ENCODE results near the gene PSMB10. TPM values are rescaled to one million over a fixed set of nuclear protein-coding genes. Genes with fewer than 3 reads are reported as not detected.

The PSMB10 gene
- total RNA-seq, 1 donor from 2014 or later, result 30.1 TPM

DNA sequence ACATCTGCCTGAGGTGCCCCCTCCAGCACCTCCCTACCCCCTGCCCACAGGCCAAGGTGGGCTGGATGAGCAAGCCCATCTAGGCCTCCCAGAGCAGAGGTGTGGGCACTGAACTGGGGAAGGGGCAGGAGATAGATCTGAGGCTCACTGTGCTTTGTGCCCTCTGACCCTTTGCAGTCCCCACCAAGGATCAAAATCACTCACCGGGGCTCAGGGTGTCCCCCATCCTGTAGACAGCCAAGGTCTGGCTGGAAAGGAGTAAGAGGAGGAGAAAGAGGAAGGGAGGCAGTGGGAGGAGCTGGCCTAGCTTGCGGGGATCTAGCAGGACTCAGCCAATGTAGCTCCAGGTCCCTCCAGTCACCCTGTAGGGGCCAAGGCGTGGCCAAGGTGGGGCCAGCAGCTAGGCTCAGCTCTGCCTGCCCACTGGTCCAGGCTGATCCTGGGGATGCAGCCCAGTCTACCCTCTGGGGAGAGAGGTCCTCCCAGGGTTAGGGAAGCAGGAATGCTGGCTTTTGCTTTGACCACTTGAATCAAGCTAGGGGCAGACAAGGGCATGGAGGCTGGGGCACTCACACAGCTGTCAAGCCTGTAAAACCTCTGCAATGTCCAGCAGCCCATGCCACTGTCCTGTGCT lies 30.0 kb upstream of the PSMB10 start:
- Mint-ChIP-seq H3K9me3 (ENCODE audit: low read depth) (no peaks in the 10 kb centered on the region), H3K4me1 (ENCODE audit: low read depth) (peaks cover 48% of the 10 kb centered on the region), H3K27me3 (ENCODE audit: low read depth) (no peaks in the 10 kb centered on the region), H3K36me3 (ENCODE audit: low read depth) (peaks cover 20% of the 10 kb centered on the region), H3K27ac (ENCODE audit: unreplicated experiment) (peak overlapping the region; percentile 98), H3K4me3 (ENCODE audit: unreplicated experiment) (peak overlapping the region; percentile 100)
- DNase-seq (ENCODE audit: low spot score), result no peak
- TF ChIP-seq, protein P1, sequence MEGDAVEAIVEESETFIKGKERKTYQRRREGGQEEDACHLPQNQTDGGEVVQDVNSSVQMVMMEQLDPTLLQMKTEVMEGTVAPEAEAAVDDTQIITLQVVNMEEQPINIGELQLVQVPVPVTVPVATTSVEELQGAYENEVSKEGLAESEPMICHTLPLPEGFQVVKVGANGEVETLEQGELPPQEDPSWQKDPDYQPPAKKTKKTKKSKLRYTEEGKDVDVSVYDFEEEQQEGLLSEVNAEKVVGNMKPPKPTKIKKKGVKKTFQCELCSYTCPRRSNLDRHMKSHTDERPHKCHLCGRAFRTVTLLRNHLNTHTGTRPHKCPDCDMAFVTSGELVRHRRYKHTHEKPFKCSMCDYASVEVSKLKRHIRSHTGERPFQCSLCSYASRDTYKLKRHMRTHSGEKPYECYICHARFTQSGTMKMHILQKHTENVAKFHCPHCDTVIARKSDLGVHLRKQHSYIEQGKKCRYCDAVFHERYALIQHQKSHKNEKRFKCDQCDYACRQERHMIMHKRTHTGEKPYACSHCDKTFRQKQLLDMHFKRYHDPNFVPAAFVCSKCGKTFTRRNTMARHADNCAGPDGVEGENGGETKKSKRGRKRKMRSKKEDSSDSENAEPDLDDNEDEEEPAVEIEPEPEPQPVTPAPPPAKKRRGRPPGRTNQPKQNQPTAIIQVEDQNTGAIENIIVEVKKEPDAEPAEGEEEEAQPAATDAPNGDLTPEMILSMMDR (IDR thresholded peaks at IDR 0.05), result no peak

DNA sequence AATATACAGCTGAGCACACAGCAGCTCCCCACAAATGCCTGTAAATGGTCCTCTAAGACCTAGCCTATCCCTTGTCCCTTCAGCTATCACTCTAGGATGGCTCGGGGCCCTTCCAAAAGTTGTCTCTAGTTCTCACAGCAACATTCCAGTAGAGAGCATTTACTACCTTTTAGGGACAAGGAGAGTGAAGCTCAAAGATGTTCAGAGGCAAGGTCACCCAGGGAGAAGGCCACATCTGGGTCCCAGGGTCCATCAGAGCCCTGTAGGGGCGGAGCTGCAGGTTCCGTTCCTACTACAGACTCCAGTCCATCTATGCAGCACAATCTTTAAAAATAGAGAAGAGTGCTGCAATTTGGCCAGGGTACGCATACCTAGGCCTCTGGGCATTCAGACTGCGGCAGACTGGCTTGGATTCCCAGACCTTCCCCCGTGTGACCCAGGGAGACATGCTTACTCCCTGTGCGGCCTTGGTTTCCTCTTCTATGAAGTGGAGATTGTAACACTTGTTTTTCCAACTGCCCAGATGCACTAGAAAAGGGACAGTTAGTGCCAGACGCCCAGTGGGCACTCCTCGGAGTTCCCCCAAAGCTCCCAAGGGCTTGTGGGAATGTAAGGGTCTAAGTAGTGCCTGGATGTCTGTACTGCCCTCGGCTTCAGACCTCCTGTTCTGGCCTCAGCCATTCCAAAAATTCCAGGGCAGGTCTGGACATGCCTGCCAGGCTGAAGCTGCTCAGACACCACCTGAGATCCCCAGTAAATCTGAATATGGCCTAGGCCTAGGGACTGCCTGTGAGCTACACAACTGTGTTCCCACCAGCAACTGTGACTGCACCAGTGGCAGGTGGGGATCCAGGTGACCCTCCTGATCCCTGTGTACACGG lies 29.3 kb upstream of the PSMB10 start:
- no peak for DNase-seq (ENCODE audit: low spot score)
- Mint-ChIP-seq H3K36me3 (ENCODE audit: low read depth) (peaks cover 26% of the 10 kb centered on the region), H3K9me3 (ENCODE audit: low read depth) (no peaks in the 10 kb centered on the region), H3K27me3 (ENCODE audit: low read depth) (no peaks in the 10 kb centered on the region), H3K4me1 (ENCODE audit: low read depth) (peaks cover 56% of the 10 kb centered on the region), H3K4me3 (ENCODE audit: unreplicated experiment) (peak overlapping the region; percentile 100), H3K27ac (ENCODE audit: unreplicated experiment) (peak overlapping the region; percentile 98)
- TF ChIP-seq, protein P1 (IDR thresholded peaks at IDR 0.05), result no peak

DNA sequence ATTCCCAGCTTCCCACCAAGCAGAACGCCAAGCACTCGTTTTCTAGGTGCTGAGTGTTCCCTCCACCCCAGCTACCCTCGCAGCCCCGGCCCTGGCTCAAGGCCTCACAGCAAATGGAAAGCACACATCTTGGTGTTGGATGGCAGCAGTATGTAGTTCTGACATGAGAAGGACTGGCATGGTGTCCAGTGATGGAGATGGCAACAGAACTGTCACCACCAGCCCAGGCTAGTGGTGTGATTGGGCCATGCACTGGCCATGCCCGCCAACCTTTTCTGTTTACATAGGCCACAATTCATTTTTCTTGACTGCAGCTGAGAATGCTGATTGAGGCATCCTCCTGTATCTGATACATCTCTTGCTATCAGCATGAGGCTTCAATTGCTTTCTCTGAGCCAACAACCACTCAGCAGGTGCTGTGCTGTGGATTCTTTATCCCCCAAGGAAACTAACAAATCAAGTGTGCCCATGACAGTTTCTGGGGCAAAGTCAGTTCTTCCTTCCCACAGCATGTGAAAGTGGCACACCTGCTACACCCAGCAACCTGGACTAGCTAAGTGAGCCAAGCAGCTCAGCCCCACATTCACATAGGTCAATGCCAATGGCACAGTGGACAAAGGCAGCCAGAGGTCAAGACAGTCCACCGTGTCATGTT lies 28.0 kb upstream of the PSMB10 start:
- no peaks in the 10 kb centered on the region for H3K27me3 Mint-ChIP-seq (ENCODE audit: low read depth)
- H3K36me3 Mint-ChIP-seq (ENCODE audit: low read depth), result peaks cover 30% of the 10 kb centered on the region
- no peak overlapping the region for H3K4me3 Mint-ChIP-seq (ENCODE audit: unreplicated experiment)
- H3K27ac Mint-ChIP-seq (ENCODE audit: unreplicated experiment), result no peak overlapping the region
- TF ChIP-seq, protein P1 (IDR thresholded peaks at IDR 0.05), result no peak
- H3K9me3 Mint-ChIP-seq (ENCODE audit: low read depth), result no peaks in the 10 kb centered on the region
- DNase-seq (ENCODE audit: low spot score), result no peak
- peaks cover 69% of the 10 kb centered on the region for H3K4me1 Mint-ChIP-seq (ENCODE audit: low read depth)

DNA sequence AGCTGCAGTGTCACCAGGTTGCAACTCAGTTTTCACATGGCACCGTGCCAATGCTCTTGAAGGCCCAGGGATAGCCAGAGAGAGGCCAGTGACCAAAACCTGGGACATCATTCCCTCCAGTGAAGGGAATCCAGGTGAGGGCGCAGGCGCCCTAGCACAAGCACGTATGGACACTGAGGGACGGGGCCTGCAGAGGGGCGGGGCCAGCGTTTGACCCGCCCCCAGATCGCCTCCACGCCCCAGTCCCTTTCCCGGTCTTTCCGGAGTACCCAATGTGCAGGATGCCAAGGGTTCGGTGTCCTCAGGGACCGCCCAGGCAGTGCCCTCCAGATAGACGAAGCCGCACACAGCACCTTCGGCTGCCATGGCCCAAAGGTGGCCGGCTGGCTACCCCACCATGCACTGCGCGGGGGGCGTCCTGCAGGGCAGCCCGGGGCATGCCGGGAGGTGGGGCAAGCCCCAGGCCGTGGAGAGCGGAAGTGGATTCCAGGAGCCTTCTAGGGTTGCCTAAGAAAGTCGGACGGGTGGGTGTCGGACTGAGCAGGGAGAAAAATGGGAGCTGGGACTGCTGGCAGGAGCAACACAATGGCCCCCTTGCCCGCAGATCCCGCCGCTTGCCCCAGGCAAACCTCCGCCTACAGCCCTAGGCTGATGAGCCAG lies 27.1 kb upstream of the PSMB10 start:
- Mint-ChIP-seq H3K27ac (ENCODE audit: unreplicated experiment) (no peak overlapping the region), H3K36me3 (ENCODE audit: low read depth) (peaks cover 30% of the 10 kb centered on the region), H3K4me1 (ENCODE audit: low read depth) (peaks cover 70% of the 10 kb centered on the region), H3K27me3 (ENCODE audit: low read depth) (no peaks in the 10 kb centered on the region), H3K4me3 (ENCODE audit: unreplicated experiment) (no peak overlapping the region), H3K9me3 (ENCODE audit: low read depth) (no peaks in the 10 kb centered on the region)
- TF ChIP-seq, protein P1 (IDR thresholded peaks at IDR 0.05), result no peak
- DNase-seq (ENCODE audit: low spot score), result peak; percentile 89

DNA sequence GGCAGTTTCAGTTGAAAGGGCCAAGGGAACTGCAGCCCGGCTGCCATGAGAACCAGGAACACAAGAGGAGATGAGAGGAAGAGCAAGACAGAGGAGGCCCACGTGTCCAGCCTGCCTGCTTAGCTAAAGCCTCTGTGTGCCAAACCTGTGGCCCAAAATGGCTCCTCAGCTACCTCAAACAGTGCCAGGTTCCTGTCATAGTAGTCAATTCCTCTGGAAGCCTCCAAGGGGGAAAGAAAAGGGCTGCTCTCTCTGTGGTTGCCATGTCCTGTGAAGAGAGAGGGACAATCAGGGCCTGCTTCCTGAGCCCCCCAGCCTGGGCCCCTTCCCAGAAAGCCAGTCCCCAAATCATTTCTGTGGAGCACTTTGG lies 26.6 kb upstream of the PSMB10 start:
- H3K36me3 Mint-ChIP-seq (ENCODE audit: low read depth), result peaks cover 35% of the 10 kb centered on the region
- no peaks in the 10 kb centered on the region for H3K27me3 Mint-ChIP-seq (ENCODE audit: low read depth)
- H3K9me3 Mint-ChIP-seq (ENCODE audit: low read depth), result no peaks in the 10 kb centered on the region
- TF ChIP-seq, protein P1 (IDR thresholded peaks at IDR 0.05), result no peak
- no peak overlapping the region for H3K27ac Mint-ChIP-seq (ENCODE audit: unreplicated experiment)
- DNase-seq (ENCODE audit: low spot score), result no peak
- H3K4me3 Mint-ChIP-seq (ENCODE audit: unreplicated experiment), result no peak overlapping the region
- peaks cover 68% of the 10 kb centered on the region for H3K4me1 Mint-ChIP-seq (ENCODE audit: low read depth)

Measured in chondrocyte (in vitro differentiated cells).